ENCODE results near the gene HRH1.

DNA sequence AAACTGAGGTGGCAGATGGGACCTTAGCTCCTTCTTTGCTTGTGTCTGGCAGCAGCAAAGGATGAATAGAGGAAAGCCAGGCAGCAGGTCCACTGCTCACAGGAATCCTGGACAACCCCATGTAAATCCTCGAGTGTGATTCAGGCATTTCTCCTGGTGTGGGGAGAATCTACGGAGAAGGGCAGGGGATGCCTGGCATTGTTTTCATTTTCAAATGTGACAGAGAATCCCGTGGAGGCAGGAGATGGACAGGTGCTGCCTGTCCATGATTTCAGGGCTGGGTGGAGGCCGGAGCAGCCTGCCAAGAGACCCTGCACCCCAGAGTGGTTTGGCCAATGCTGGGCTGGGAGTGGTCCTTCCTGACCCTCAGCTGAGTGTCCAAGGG is 1.7 kb downstream of the HRH1 start:
- TF ChIP-seq CREB1 (CRISPR knock-in tag; IDR thresholded peaks at IDR 0.05; ENCODE audit: low read depth), result no peak
- TF ChIP-seq, protein P1, sequence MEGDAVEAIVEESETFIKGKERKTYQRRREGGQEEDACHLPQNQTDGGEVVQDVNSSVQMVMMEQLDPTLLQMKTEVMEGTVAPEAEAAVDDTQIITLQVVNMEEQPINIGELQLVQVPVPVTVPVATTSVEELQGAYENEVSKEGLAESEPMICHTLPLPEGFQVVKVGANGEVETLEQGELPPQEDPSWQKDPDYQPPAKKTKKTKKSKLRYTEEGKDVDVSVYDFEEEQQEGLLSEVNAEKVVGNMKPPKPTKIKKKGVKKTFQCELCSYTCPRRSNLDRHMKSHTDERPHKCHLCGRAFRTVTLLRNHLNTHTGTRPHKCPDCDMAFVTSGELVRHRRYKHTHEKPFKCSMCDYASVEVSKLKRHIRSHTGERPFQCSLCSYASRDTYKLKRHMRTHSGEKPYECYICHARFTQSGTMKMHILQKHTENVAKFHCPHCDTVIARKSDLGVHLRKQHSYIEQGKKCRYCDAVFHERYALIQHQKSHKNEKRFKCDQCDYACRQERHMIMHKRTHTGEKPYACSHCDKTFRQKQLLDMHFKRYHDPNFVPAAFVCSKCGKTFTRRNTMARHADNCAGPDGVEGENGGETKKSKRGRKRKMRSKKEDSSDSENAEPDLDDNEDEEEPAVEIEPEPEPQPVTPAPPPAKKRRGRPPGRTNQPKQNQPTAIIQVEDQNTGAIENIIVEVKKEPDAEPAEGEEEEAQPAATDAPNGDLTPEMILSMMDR (conservative IDR thresholded peaks at IDR 0.05; ENCODE audit: low read depth in 2 of 2), result no peak
